ENCODE results near the gene BAHCC1. TPM values are rescaled to one million over a fixed set of nuclear protein-coding genes. Genes with fewer than 3 reads are reported as not detected.

BAHCC1 gene
- total RNA-seq, 1 experiment from 2014 or later = 29.8 TPM

DNA sequence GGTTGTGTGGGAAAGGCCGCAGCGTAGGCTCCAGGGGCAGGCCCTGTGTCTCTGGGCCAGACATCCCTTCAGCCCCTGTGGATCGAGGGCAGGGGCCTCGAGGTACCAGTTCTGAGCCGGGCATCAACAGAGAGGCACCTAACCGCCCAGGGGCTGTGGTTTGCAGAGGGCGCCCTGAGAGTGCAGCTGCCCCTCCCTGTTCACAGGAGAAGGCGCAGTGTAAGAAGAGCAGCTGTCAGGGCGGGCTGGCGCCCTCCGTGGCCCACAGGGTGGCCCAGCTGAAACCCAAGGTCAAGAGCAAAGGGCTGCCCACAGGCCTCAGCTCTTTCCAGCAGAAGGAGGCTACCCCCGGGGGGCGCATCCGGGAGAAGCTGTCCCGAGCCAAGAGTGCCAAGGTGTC is 60.8 kb downstream of the BAHCC1 start:
- ATAC-seq = no peak
- no peaks in the 10 kb centered on the region for H3K27me3 Mint-ChIP-seq (ENCODE audit: low read depth)
- H3K4me3 Mint-ChIP-seq = no peak overlapping the region
- no peaks in the 10 kb centered on the region for H3K36me3 Mint-ChIP-seq
- DNase-seq (ENCODE audit: low spot score) = no peak
- H3K4me1 Mint-ChIP-seq = 0 out of 2 replicates have a peak, but pooled peaks cover 3% of the 10 kb centered on the region
- no peak overlapping the region for H3K27ac Mint-ChIP-seq
- TF ChIP-seq ZNF138 (CRISPR knock-in tag; conservative IDR thresholded peaks at IDR 0.05) (no peak), SMAD3 (CRISPR knock-in tag; IDR thresholded peaks at IDR 0.05; ENCODE audit: borderline replicate concordance) (no peak), FOXP1 (CRISPR knock-in tag; IDR thresholded peaks at IDR 0.05; ENCODE audit: borderline replicate concordance) (no peak)
- TF ChIP-seq, protein P1, sequence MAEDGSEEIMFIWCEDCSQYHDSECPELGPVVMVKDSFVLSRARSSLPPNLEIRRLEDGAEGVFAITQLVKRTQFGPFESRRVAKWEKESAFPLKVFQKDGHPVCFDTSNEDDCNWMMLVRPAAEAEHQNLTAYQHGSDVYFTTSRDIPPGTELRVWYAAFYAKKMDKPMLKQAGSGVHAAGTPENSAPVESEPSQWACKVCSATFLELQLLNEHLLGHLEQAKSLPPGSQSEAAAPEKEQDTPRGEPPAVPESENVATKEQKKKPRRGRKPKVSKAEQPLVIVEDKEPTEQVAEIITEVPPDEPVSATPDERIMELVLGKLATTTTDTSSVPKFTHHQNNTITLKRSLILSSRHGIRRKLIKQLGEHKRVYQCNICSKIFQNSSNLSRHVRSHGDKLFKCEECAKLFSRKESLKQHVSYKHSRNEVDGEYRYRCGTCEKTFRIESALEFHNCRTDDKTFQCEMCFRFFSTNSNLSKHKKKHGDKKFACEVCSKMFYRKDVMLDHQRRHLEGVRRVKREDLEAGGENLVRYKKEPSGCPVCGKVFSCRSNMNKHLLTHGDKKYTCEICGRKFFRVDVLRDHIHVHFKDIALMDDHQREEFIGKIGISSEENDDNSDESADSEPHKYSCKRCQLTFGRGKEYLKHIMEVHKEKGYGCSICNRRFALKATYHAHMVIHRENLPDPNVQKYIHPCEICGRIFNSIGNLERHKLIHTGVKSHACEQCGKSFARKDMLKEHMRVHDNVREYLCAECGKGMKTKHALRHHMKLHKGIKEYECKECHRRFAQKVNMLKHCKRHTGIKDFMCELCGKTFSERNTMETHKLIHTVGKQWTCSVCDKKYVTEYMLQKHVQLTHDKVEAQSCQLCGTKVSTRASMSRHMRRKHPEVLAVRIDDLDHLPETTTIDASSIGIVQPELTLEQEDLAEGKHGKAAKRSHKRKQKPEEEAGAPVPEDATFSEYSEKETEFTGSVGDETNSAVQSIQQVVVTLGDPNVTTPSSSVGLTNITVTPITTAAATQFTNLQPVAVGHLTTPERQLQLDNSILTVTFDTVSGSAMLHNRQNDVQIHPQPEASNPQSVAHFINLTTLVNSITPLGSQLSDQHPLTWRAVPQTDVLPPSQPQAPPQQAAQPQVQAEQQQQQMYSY (CRISPR knock-in tag; IDR thresholded peaks at IDR 0.05) = no peak
- TF ChIP-seq, protein P2, sequence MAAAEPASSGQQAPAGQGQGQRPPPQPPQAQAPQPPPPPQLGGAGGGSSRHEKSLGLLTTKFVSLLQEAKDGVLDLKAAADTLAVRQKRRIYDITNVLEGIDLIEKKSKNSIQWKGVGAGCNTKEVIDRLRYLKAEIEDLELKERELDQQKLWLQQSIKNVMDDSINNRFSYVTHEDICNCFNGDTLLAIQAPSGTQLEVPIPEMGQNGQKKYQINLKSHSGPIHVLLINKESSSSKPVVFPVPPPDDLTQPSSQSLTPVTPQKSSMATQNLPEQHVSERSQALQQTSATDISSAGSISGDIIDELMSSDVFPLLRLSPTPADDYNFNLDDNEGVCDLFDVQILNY (CRISPR knock-in tag; IDR thresholded peaks at IDR 0.05) = no peak
- TF ChIP-seq, protein P3, sequence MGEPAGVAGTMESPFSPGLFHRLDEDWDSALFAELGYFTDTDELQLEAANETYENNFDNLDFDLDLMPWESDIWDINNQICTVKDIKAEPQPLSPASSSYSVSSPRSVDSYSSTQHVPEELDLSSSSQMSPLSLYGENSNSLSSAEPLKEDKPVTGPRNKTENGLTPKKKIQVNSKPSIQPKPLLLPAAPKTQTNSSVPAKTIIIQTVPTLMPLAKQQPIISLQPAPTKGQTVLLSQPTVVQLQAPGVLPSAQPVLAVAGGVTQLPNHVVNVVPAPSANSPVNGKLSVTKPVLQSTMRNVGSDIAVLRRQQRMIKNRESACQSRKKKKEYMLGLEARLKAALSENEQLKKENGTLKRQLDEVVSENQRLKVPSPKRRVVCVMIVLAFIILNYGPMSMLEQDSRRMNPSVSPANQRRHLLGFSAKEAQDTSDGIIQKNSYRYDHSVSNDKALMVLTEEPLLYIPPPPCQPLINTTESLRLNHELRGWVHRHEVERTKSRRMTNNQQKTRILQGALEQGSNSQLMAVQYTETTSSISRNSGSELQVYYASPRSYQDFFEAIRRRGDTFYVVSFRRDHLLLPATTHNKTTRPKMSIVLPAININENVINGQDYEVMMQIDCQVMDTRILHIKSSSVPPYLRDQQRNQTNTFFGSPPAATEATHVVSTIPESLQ (CRISPR knock-in tag; IDR thresholded peaks at IDR 0.05) = no peak
- CTCF ChIA-PET = interaction anchor here (0.6 to 1.7 kb wide), 4 partner anchors 16 to 147 kb away, joined by 3 to 12 read pairs (median 6); no protein-coding TSS in a partner anchor
- no peaks in the 10 kb centered on the region for H3K9me3 Mint-ChIP-seq
- POLR2A ChIA-PET = no interaction called here

DNA sequence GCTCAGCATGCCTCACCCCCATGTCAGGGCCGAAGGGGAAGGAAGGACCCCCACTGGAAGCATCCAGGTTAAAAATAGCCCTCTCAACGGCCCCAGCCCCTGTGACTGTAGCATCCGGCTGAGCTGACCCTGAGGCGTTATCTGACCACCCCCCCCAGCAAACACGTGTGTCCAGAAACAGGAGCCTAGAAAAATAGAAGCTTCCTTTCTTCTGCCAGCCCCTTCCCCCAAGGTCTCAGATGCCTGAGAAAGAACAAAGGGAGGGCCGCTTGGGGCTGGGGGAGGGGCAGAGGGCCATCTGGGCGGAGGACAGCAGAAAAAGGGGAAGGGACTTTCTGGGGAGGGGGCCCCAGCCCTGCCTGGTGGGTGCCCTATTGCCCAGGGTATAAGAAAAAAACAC is 61.5 kb downstream of the BAHCC1 start:
- no peaks in the 10 kb centered on the region for H3K27me3 Mint-ChIP-seq (ENCODE audit: low read depth)
- ChIA-PET POLR2A (no interaction called here), CTCF (interaction anchor here (1.1 to 1.7 kb wide), 3 partner anchors 16 to 147 kb away, joined by 5 to 12 read pairs (median 8); no protein-coding TSS in a partner anchor)
- H3K36me3 Mint-ChIP-seq = no peaks in the 10 kb centered on the region
- no peaks in the 10 kb centered on the region for H3K9me3 Mint-ChIP-seq
- 0 out of 2 replicates have a peak, but pooled peaks cover 3% of the 10 kb centered on the region for H3K4me1 Mint-ChIP-seq
- no peak overlapping the region for H3K4me3 Mint-ChIP-seq
- H3K27ac Mint-ChIP-seq = no peak overlapping the region
- ATAC-seq (no peak), DNase-seq (ENCODE audit: low spot score) (no peak)
- TF ChIP-seq ZNF263 (CRISPR knock-in tag; IDR thresholded peaks at IDR 0.05; ENCODE audit: low read depth) = no peak
- no peak for TF ChIP-seq TEAD4 (CRISPR knock-in tag; IDR thresholded peaks at IDR 0.05)
- no peak for TF ChIP-seq NR3C1 (CRISPR knock-in tag; conservative IDR thresholded peaks at IDR 0.05; ENCODE audit: low read depth)
- TF ChIP-seq EMX1 (CRISPR knock-in tag; IDR thresholded peaks at IDR 0.05) = no peak
- TF ChIP-seq CREM (CRISPR knock-in tag; IDR thresholded peaks at IDR 0.05) = no peak
- TF ChIP-seq NFATC4 (CRISPR knock-in tag; IDR thresholded peaks at IDR 0.05) = no peak
- TF ChIP-seq, protein P4, sequence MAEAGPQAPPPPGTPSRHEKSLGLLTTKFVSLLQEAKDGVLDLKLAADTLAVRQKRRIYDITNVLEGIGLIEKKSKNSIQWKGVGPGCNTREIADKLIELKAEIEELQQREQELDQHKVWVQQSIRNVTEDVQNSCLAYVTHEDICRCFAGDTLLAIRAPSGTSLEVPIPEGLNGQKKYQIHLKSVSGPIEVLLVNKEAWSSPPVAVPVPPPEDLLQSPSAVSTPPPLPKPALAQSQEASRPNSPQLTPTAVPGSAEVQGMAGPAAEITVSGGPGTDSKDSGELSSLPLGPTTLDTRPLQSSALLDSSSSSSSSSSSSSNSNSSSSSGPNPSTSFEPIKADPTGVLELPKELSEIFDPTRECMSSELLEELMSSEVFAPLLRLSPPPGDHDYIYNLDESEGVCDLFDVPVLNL (CRISPR knock-in tag; IDR thresholded peaks at IDR 0.05; ENCODE audit: borderline replicate concordance, low read depth) = no peak
- no peak for TF ChIP-seq TP53 (CRISPR knock-in tag; IDR thresholded peaks at IDR 0.05)
- no peak for TF ChIP-seq ZNF423 (CRISPR knock-in tag; IDR thresholded peaks at IDR 0.05)
- TF ChIP-seq ESRRA (CRISPR knock-in tag; IDR thresholded peaks at IDR 0.05; ENCODE audit: borderline replicate concordance) = no peak
- no peak for TF ChIP-seq ZNF396 (CRISPR knock-in tag; IDR thresholded peaks at IDR 0.05; ENCODE audit: borderline replicate concordance)
- TF ChIP-seq ZBTB21 (CRISPR knock-in tag; IDR thresholded peaks at IDR 0.05; ENCODE audit: borderline replicate concordance) = no peak
